HG03460 (cell line): Measurements from ENCODE around the gene RAD54L.
"Not testable (repeated sequence)": the region's sequence is repeated elsewhere in the genome, so short reads cannot be mapped to it uniquely, and the experiment has no call there.

ENCODE experiments used
- ATAC-seq: cut with Tn5 transposase; IDR thresholded peaks from one replicate; pipeline ENCODE4 v1.9.1; 2021; ENCODE audit not compliant: unreplicated experiment

The RAD54L gene

GRCh38 chr1:46238865-46239264 is 8.7 kb upstream of the RAD54L start:
- ATAC-seq, result not testable (repeated sequence)

- ATAC-seq, result not testable (repeated sequence)
Measured at GRCh38 chr1:46241733-46242132, 5.8 kb upstream of the RAD54L start.

GRCh38 chr1:46242918-46243317 is 4.6 kb upstream of the RAD54L start:
- no peak for ATAC-seq

- ATAC-seq, result not testable (repeated sequence)
Measured at GRCh38 chr1:46243831-46244230, 3.7 kb upstream of the RAD54L start.

- ATAC-seq, result no peak
Measured at GRCh38 chr1:46244656-46245371, 2.7 kb upstream of the RAD54L start.

- not testable (repeated sequence) for ATAC-seq
Measured at GRCh38 chr1:46246136-46246535, 1.4 kb upstream of the RAD54L start.

GRCh38 chr1:46246548-46247435 is 771 bp upstream of the RAD54L start:
- ATAC-seq, result peak; percentile 52

- no peak for ATAC-seq
Measured at GRCh38 chr1:46248122-46248920, 758 bp downstream of the RAD54L start.

GRCh38 chr1:46254668-46255067 is 7.1 kb downstream of the RAD54L start:
- no peak for ATAC-seq

- ATAC-seq, result no peak
Measured at GRCh38 chr1:46256523-46256922, 9.0 kb downstream of the RAD54L start.

- no peak for ATAC-seq
Measured at GRCh38 chr1:46262508-46262907, 14.9 kb downstream of the RAD54L start.

- ATAC-seq, result no peak
Measured at GRCh38 chr1:46263146-46263545, 15.6 kb downstream of the RAD54L start.

GRCh38 chr1:46268578-46268977 is 21.0 kb downstream of the RAD54L start:
- no peak for ATAC-seq

GRCh38 chr1:46274225-46275029 is 26.9 kb downstream of the RAD54L start:
- no peak for ATAC-seq

- no peak for ATAC-seq
Measured at GRCh38 chr1:46275030-46275337, 27.4 kb downstream of the RAD54L start.

- no peak for ATAC-seq
Measured at GRCh38 chr1:46277658-46278373, 30.3 kb downstream of the RAD54L start.

GRCh38 chr1:46278807-46279206 is 31.2 kb downstream of the RAD54L start:
- no peak for ATAC-seq

- ATAC-seq, result no peak
Measured at GRCh38 chr1:46280092-46280491, 32.5 kb downstream of the RAD54L start.

- no peak for ATAC-seq
Measured at GRCh38 chr1:46281021-46281420, 33.5 kb downstream of the RAD54L start.

GRCh38 chr1:46284058-46284457 is 36.5 kb downstream of the RAD54L start:
- no peak for ATAC-seq
